H1 (cell line): ENCODE measurements around the gene NDUFV1.

Source experiments
- EGR1 ChIP-seq: IDR thresholded peaks from 2 replicates; pipeline ENCODE4 v1.6.1; 2011; ENCODE audit warnings: low read depth, low read length, borderline replicate concordance
- EP300 ChIP-seq, 2 experiments: IDR thresholded peaks; 1 replicate in 1 of 2; 2 replicates in 1 of 2; pipeline ENCODE4 v1.6.1; 2011 to 2012; ENCODE audit warnings: low read depth in 2 of 2, low read length in 2 of 2, mild to moderate bottlenecking in 2 of 2, borderline replicate concordance in 1 of 2, inconsistent platforms in 1 of 2, moderate library complexity in 1 of 2
- EZH2 ChIP-seq: fragments of 200-600 bp; sonication (generic); IDR thresholded peaks from 2 replicates; pipeline ENCODE4 v1.7.1; 2012; ENCODE audit warnings: low read depth, mild to moderate bottlenecking, moderate library complexity, low read length, inconsistent platforms; ENCODE audit not compliant: severe bottlenecking
- NRF1 ChIP-seq: IDR thresholded peaks from 2 replicates; pipeline ENCODE4 v1.6.1; 2011; ENCODE audit warnings: mild to moderate bottlenecking, low read depth, low read length, improper control_type of control experiment
- TEAD4 ChIP-seq: IDR thresholded peaks from 2 replicates; pipeline ENCODE4 v1.6.1; 2012; ENCODE audit warnings: low read depth, low read length, inconsistent platforms, mixed read lengths
- TF ChIP-seq, protein P1 (sequence below), 3 experiments: IDR thresholded peaks; 1 replicate in 2 of 3; 2 replicates in 1 of 3; pipeline versions ENCODE4 v1.5.1 to v1.6.1; 2011; ENCODE audit warnings: low read length in 3 of 3, mild to moderate bottlenecking in 3 of 3, inconsistent platforms in 2 of 3, low read depth in 1 of 3, moderate library complexity in 1 of 3; ENCODE audit not compliant: insufficient read depth in 1 of 3; ENCODE audit errors: control extremely low read depth in 1 of 3

DNA sequence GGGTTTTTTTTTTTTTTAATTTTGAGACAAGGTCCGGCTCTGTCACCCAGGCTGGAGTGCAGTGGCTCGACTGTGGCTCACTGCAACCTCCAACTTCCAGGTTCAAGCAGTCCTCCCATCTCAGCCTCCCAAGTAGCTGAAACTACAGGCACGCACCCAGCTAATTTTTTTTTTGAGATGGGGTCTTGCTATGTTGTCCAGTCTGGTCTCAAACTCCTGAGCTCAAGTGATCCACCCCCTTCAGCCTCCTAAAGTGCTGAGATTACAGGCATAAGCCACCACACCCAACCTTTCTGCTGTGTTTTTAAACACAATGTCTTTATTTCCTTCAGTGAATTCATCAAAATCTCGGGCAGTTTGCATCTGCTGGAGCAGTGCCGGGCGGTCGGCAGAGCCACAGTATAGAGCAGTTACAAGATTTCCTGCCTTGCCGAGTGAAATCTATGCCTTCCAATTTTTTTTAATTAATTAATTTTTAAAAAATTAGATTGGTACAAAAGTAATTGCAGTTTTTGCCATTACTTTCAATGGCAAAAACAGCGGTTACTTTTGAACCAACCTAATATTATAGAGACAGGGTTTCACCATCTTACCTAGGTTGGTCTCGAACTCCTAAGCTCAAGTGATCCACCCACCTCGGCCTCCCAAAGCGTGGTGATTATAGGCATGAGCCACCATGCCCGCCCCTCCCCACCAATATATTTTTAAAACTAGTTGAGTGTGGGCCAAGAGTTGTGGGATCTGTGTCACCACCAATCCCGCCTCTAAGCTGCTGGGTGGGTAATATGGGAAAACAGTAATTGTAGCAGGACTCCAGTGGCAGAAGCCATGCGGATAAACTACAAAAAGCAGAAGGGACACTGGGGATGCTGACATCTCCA, 46.5 kb downstream of the NDUFV1 start:
- TF ChIP-seq, protein P1, sequence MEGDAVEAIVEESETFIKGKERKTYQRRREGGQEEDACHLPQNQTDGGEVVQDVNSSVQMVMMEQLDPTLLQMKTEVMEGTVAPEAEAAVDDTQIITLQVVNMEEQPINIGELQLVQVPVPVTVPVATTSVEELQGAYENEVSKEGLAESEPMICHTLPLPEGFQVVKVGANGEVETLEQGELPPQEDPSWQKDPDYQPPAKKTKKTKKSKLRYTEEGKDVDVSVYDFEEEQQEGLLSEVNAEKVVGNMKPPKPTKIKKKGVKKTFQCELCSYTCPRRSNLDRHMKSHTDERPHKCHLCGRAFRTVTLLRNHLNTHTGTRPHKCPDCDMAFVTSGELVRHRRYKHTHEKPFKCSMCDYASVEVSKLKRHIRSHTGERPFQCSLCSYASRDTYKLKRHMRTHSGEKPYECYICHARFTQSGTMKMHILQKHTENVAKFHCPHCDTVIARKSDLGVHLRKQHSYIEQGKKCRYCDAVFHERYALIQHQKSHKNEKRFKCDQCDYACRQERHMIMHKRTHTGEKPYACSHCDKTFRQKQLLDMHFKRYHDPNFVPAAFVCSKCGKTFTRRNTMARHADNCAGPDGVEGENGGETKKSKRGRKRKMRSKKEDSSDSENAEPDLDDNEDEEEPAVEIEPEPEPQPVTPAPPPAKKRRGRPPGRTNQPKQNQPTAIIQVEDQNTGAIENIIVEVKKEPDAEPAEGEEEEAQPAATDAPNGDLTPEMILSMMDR (IDR thresholded peaks at IDR 0.05; ENCODE audit: control extremely low read depth in 1 of 3, insufficient read depth in 1 of 3, low read depth in 1 of 3, low read length in 3 of 3) = no peak
- TF ChIP-seq EGR1 = no peak
- no peak for TF ChIP-seq EZH2
- TF ChIP-seq EP300 (IDR thresholded peaks at IDR 0.05; ENCODE audit: borderline replicate concordance in 1 of 2, low read depth in 2 of 2, low read length in 2 of 2) = no peak
- TF ChIP-seq TEAD4 = no peak
- TF ChIP-seq NRF1 = no peak
